Measurements from ENCODE around the gene PRKAR1A. TPM values are rescaled to one million over a fixed set of nuclear protein-coding genes. Genes with fewer than 3 reads are reported as not detected.

The PRKAR1A gene
- total RNA-seq, 1 donor from 2014 or later = 233 TPM

- Histone ChIP-seq H3K36me3 (ENCODE audit: control insufficient read depth, insufficient read depth, low read length) (no peaks in the 10 kb centered on the region), H3K27me3 (ENCODE audit: control insufficient read depth, insufficient read depth, low read length) (no peaks in the 10 kb centered on the region), H3K4me3 (ENCODE audit: low read depth, low read length) (no peak overlapping the region)
- TF ChIP-seq, protein P1, sequence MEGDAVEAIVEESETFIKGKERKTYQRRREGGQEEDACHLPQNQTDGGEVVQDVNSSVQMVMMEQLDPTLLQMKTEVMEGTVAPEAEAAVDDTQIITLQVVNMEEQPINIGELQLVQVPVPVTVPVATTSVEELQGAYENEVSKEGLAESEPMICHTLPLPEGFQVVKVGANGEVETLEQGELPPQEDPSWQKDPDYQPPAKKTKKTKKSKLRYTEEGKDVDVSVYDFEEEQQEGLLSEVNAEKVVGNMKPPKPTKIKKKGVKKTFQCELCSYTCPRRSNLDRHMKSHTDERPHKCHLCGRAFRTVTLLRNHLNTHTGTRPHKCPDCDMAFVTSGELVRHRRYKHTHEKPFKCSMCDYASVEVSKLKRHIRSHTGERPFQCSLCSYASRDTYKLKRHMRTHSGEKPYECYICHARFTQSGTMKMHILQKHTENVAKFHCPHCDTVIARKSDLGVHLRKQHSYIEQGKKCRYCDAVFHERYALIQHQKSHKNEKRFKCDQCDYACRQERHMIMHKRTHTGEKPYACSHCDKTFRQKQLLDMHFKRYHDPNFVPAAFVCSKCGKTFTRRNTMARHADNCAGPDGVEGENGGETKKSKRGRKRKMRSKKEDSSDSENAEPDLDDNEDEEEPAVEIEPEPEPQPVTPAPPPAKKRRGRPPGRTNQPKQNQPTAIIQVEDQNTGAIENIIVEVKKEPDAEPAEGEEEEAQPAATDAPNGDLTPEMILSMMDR (IDR thresholded peaks at IDR 0.05; ENCODE audit: insufficient read depth, low read length, poor library complexity, severe bottlenecking) = no peak
- no peak for DNase-seq (ENCODE audit: low read depth)
Observed at GRCh38 chr17:68587026-68587425, 74.8 kb downstream of the PRKAR1A start.

DNA sequence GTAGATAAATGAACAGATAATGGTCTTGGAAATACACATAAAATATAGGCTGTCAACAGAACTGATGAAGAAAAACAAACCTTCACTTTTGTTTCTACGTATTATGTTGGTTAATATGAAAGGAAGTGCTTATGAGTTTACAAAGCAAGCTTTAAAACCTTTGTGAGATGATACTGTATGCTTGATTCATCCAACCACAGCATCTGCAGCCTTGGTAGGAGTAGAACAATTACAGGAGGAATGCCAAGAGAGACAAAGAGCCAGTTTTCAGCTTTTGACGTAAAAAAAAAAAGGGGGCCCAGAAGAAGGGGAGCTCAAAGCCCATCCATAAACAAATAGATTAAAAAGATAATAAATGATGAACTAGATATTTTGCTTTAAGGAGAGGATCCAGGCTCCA lies 75.6 kb downstream of the PRKAR1A start:
- no peak for DNase-seq (ENCODE audit: low read depth)
- no peaks in the 10 kb centered on the region for H3K36me3 ChIP-seq (ENCODE audit: control insufficient read depth, insufficient read depth, low read length)
- no peak overlapping the region for H3K4me3 ChIP-seq (ENCODE audit: low read depth, low read length)
- TF ChIP-seq, protein P1 (IDR thresholded peaks at IDR 0.05; ENCODE audit: insufficient read depth, low read length, poor library complexity, severe bottlenecking) = no peak
- H3K27me3 ChIP-seq (ENCODE audit: control insufficient read depth, insufficient read depth, low read length) = peaks cover under 1% of the 10 kb centered on the region

DNA sequence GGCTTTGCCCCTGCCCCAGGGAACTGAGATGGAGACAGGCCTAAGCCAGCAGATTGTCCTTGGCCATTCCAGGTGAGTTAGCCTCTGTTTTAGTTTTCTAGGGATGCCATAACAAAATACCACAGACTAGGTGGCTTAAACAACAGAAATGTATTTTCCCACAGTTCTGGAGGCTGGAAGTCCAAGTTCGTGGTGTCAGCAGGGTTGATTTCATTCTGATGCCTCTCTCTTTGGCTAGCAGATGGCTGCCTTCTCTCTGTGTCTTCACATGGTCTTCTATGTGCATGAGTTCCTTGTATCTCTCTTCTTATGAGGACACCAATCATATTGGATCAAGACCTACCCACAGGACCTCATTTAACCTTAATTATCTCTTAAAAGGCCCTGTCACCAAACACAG lies 76.1 kb downstream of the PRKAR1A start:
- Histone ChIP-seq H3K27me3 (ENCODE audit: control insufficient read depth, insufficient read depth, low read length) (peaks cover 3% of the 10 kb centered on the region), H3K4me3 (ENCODE audit: low read depth, low read length) (no peak overlapping the region), H3K36me3 (ENCODE audit: control insufficient read depth, insufficient read depth, low read length) (no peaks in the 10 kb centered on the region)
- no peak for DNase-seq (ENCODE audit: low read depth)
- TF ChIP-seq, protein P1 (IDR thresholded peaks at IDR 0.05; ENCODE audit: insufficient read depth, low read length, poor library complexity, severe bottlenecking) = no peak

DNA sequence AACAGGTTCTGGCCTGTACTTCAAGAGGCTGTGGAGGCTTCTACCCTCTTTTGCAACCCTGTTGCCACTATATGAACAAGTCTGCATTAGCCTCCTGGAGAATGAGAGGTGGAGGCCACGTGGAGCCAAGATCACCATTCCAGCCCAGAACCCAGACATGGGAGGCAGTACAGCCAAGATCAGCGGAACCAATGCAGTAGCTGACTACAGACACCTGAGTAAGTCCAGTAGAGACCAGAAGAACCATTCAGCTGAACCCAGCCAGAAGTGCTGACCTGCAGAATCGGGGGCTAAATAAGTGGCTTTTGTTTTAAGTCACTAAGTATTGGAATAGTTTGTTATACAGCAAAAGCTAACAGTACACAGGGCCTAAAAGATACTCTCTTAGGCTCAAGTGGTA lies 76.9 kb downstream of the PRKAR1A start:
- peaks cover 3% of the 10 kb centered on the region for H3K27me3 ChIP-seq (ENCODE audit: control insufficient read depth, insufficient read depth, low read length)
- no peak overlapping the region for H3K4me3 ChIP-seq (ENCODE audit: low read depth, low read length)
- no peaks in the 10 kb centered on the region for H3K36me3 ChIP-seq (ENCODE audit: control insufficient read depth, insufficient read depth, low read length)
- TF ChIP-seq, protein P1 (IDR thresholded peaks at IDR 0.05; ENCODE audit: insufficient read depth, low read length, poor library complexity, severe bottlenecking) = no peak
- DNase-seq (ENCODE audit: low read depth) = no peak

- Histone ChIP-seq H3K27me3 (ENCODE audit: control insufficient read depth, insufficient read depth, low read length) (peaks cover 3% of the 10 kb centered on the region), H3K4me3 (ENCODE audit: low read depth, low read length) (no peak overlapping the region), H3K36me3 (ENCODE audit: control insufficient read depth, insufficient read depth, low read length) (no peaks in the 10 kb centered on the region)
- TF ChIP-seq, protein P1 (IDR thresholded peaks at IDR 0.05; ENCODE audit: insufficient read depth, low read length, poor library complexity, severe bottlenecking) = no peak
- DNase-seq (ENCODE audit: low read depth) = no peak
Observed at GRCh38 chr17:68591583-68591982, 79.4 kb downstream of the PRKAR1A start.

DNA sequence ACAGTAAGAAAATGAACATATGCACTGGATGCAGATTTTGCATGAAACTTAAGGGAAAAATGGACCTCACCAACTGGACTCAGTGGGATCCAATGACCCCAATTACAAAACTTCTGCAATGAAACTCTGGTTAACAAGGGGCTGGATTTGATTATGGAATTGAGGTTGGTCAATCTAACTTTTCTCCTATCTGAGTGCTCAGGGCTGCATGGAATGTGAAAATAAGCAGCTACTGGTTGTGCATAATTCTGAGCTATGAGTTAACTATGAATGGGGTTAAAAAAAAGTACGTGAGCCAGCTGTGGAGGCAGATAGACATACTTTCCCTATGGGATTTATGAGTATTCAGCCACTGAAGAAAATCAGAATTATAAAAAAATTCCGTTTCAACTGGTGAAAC lies 79.8 kb downstream of the PRKAR1A start:
- Histone ChIP-seq H3K36me3 (ENCODE audit: control insufficient read depth, insufficient read depth, low read length) (no peaks in the 10 kb centered on the region), H3K4me3 (ENCODE audit: low read depth, low read length) (no peak overlapping the region), H3K27me3 (ENCODE audit: control insufficient read depth, insufficient read depth, low read length) (peaks cover 3% of the 10 kb centered on the region)
- DNase-seq (ENCODE audit: low read depth) = no peak
- TF ChIP-seq, protein P1 (IDR thresholded peaks at IDR 0.05; ENCODE audit: insufficient read depth, low read length, poor library complexity, severe bottlenecking) = no peak

All from kidney epithelial cell (primary cell).